NOMO-1 treated with dmso at 0.1 percent for 144 hours (cell line): ENCODE measurements around the gene FOXO1.
"Not testable (repeated sequence)": the region's sequence is repeated elsewhere in the genome, so short reads cannot be mapped to it uniquely, and the experiment has no call there.

ENCODE experiments used
- DNase-seq: peaks from one replicate; lab custom pipeline; 2025; ENCODE audit not compliant: unreplicated experiment; lab: John Stamatoyannopoulos, UW

The FOXO1 gene

GRCh38 chr13:40666933-40667621 lies 636 bp upstream of the FOXO1 start:
- DNase-seq = peak; percentile 54

GRCh38 chr13:40665126-40666044 lies 1.1 kb downstream of the FOXO1 start:
- no peak for DNase-seq

- peak; percentile 28 for DNase-seq
These were observed 1.9 kb downstream of the FOXO1 start for GRCh38 chr13:40664350-40665125.

- not testable (repeated sequence) for DNase-seq
These were observed 2.4 kb downstream of the FOXO1 start for GRCh38 chr13:40664100-40664349.

GRCh38 chr13:40662866-40663265 lies 3.6 kb downstream of the FOXO1 start:
- DNase-seq = no peak

GRCh38 chr13:40661875-40662665 lies 4.4 kb downstream of the FOXO1 start:
- no peak for DNase-seq

- DNase-seq = no peak
These were observed 5.7 kb downstream of the FOXO1 start for GRCh38 chr13:40660692-40661091.

GRCh38 chr13:40660141-40660664 lies 6.2 kb downstream of the FOXO1 start:
- no peak for DNase-seq

GRCh38 chr13:40657951-40658350 lies 8.5 kb downstream of the FOXO1 start:
- no peak for DNase-seq

- no peak for DNase-seq
These were observed 9.1 kb downstream of the FOXO1 start for GRCh38 chr13:40657307-40657706.

- no peak for DNase-seq
These were observed 10.1 kb downstream of the FOXO1 start for GRCh38 chr13:40656358-40656757.

GRCh38 chr13:40653527-40654318 lies 12.7 kb downstream of the FOXO1 start:
- peak; percentile 9 for DNase-seq

- DNase-seq = no peak
These were observed 13.9 kb downstream of the FOXO1 start for GRCh38 chr13:40652588-40652940.

- no peak for DNase-seq
These were observed 14.4 kb downstream of the FOXO1 start for GRCh38 chr13:40651866-40652587.

GRCh38 chr13:40648841-40649240 lies 17.6 kb downstream of the FOXO1 start:
- DNase-seq = no peak

- no peak for DNase-seq
These were observed 18.4 kb downstream of the FOXO1 start for GRCh38 chr13:40648040-40648439.

- DNase-seq = no peak
These were observed 21.4 kb downstream of the FOXO1 start for GRCh38 chr13:40644838-40645604.

- no peak for DNase-seq
These were observed 25.5 kb downstream of the FOXO1 start for GRCh38 chr13:40640845-40641458.
